ENCODE measurements around the gene DAD1. TPM values are rescaled to one million over a fixed set of nuclear protein-coding genes. Genes with fewer than 3 reads are reported as not detected.
A peak's percentile ranks its signal among the peaks of the same experiment; 100 is the strongest.

The DAD1 gene
- total RNA-seq, 1 donor from 2014 or later, result 244 TPM

- Histone ChIP-seq H3K27ac (ENCODE audit: low read depth, low read length) (peak overlapping the region; percentile 32), H3K9me3 (ENCODE audit: control insufficient read depth in 3 of 3, low read length in 3 of 3) (no peaks in the 10 kb centered on the region), H3K4me1 (ENCODE audit: control insufficient read depth in 3 of 3, insufficient read depth in 3 of 3, low read length in 3 of 3) (peaks cover 29 to 33% (median 32%) of the 10 kb centered on the region in 3 donors)
Observed at GRCh38 chr14:22549981-22550673, 38.9 kb downstream of the DAD1 start.

GRCh38 chr14:22549324-22549962 is 39.6 kb downstream of the DAD1 start:
- Histone ChIP-seq H3K9me3 (ENCODE audit: control insufficient read depth in 3 of 3, low read length in 3 of 3) (no peaks in the 10 kb centered on the region), H3K36me3 (ENCODE audit: control insufficient read depth in 3 of 3, insufficient read depth in 3 of 3, low read length in 3 of 3) (no peaks in the 10 kb centered on the region), H3K9ac (ENCODE audit: low read depth in 1 of 3, low read length in 3 of 3) (no peak overlapping the region), H3K27me3 (ENCODE audit: control insufficient read depth in 3 of 3, insufficient read depth in 3 of 3, low read length in 3 of 3) (no peaks in the 10 kb centered on the region), H3K4me3 (ENCODE audit: low read length in 3 of 3) (no peak overlapping the region), H3K4me1 (ENCODE audit: control insufficient read depth in 3 of 3, insufficient read depth in 3 of 3, low read length in 3 of 3) (peaks cover 29 to 33% (median 32%) of the 10 kb centered on the region in 3 donors), H3K27ac (ENCODE audit: low read depth, low read length) (peak overlapping the region; percentile 32)

More at GRCh38 chr14:22549981-22550673, 38.9 kb downstream of the DAD1 start:
- Histone ChIP-seq H3K4me3 (ENCODE audit: low read length in 3 of 3) (no peak overlapping the region), H3K36me3 (ENCODE audit: control insufficient read depth in 3 of 3, insufficient read depth in 3 of 3, low read length in 3 of 3) (no peaks in the 10 kb centered on the region), H3K27me3 (ENCODE audit: control insufficient read depth in 3 of 3, insufficient read depth in 3 of 3, low read length in 3 of 3) (no peaks in the 10 kb centered on the region), H3K9ac (ENCODE audit: low read depth in 1 of 3, low read length in 3 of 3) (peak overlapping the region in 2 of 3 donors; percentile 27 to 40)

- Histone ChIP-seq H3K36me3 (ENCODE audit: control insufficient read depth in 3 of 3, insufficient read depth in 3 of 3, low read length in 3 of 3) (no peaks in the 10 kb centered on the region), H3K4me1 (ENCODE audit: control insufficient read depth in 3 of 3, insufficient read depth in 3 of 3, low read length in 3 of 3) (peaks cover 29 to 33% (median 32%) of the 10 kb centered on the region in 3 donors), H3K27me3 (ENCODE audit: control insufficient read depth in 3 of 3, insufficient read depth in 3 of 3, low read length in 3 of 3) (no peaks in the 10 kb centered on the region), H3K9me3 (ENCODE audit: control insufficient read depth in 3 of 3, low read length in 3 of 3) (no peaks in the 10 kb centered on the region), H3K4me3 (ENCODE audit: low read length in 3 of 3) (no peak overlapping the region), H3K9ac (ENCODE audit: low read depth in 1 of 3, low read length in 3 of 3) (no peak overlapping the region), H3K27ac (ENCODE audit: low read depth, low read length) (peak overlapping the region; percentile 67)
Observed at GRCh38 chr14:22547948-22548750, 40.9 kb downstream of the DAD1 start.

- peak overlapping the region; percentile 67 for H3K27ac ChIP-seq (ENCODE audit: low read depth, low read length)
- H3K4me1 ChIP-seq (ENCODE audit: control insufficient read depth in 3 of 3, insufficient read depth in 3 of 3, low read length in 3 of 3), result peaks cover 29 to 33% (median 32%) of the 10 kb centered on the region in 3 donors
- no peak overlapping the region for H3K4me3 ChIP-seq (ENCODE audit: low read length in 3 of 3)
- H3K9me3 ChIP-seq (ENCODE audit: control insufficient read depth in 3 of 3, low read length in 3 of 3), result no peaks in the 10 kb centered on the region
- no peaks in the 10 kb centered on the region for H3K27me3 ChIP-seq (ENCODE audit: control insufficient read depth in 3 of 3, insufficient read depth in 3 of 3, low read length in 3 of 3)
- H3K9ac ChIP-seq (ENCODE audit: low read depth in 1 of 3, low read length in 3 of 3), result peak overlapping the region in 1 of 3 donors; percentile 18
- H3K36me3 ChIP-seq (ENCODE audit: control insufficient read depth in 3 of 3, insufficient read depth in 3 of 3, low read length in 3 of 3), result no peaks in the 10 kb centered on the region
Observed at GRCh38 chr14:22547313-22547947, 41.6 kb downstream of the DAD1 start.

- H3K4me1 ChIP-seq (ENCODE audit: control insufficient read depth in 3 of 3, insufficient read depth in 3 of 3, low read length in 3 of 3), result peaks cover 29 to 33% (median 32%) of the 10 kb centered on the region in 3 donors
- no peaks in the 10 kb centered on the region for H3K27me3 ChIP-seq (ENCODE audit: control insufficient read depth in 3 of 3, insufficient read depth in 3 of 3, low read length in 3 of 3)
- no peak overlapping the region for H3K9ac ChIP-seq (ENCODE audit: low read depth in 1 of 3, low read length in 3 of 3)
- no peaks in the 10 kb centered on the region for H3K9me3 ChIP-seq (ENCODE audit: control insufficient read depth in 3 of 3, low read length in 3 of 3)
- H3K4me3 ChIP-seq (ENCODE audit: low read length in 3 of 3), result no peak overlapping the region
- H3K36me3 ChIP-seq (ENCODE audit: control insufficient read depth in 3 of 3, insufficient read depth in 3 of 3, low read length in 3 of 3), result no peaks in the 10 kb centered on the region
- peak overlapping the region; percentile 67 for H3K27ac ChIP-seq (ENCODE audit: low read depth, low read length)
Observed at GRCh38 chr14:22546722-22547071, 42.3 kb downstream of the DAD1 start.

- Histone ChIP-seq H3K9ac (ENCODE audit: low read depth in 1 of 3, low read length in 3 of 3) (no peak overlapping the region), H3K27me3 (ENCODE audit: control insufficient read depth in 3 of 3, insufficient read depth in 3 of 3, low read length in 3 of 3) (no peaks in the 10 kb centered on the region), H3K4me3 (ENCODE audit: low read length in 3 of 3) (no peak overlapping the region), H3K36me3 (ENCODE audit: control insufficient read depth in 3 of 3, insufficient read depth in 3 of 3, low read length in 3 of 3) (no peaks in the 10 kb centered on the region), H3K4me1 (ENCODE audit: control insufficient read depth in 3 of 3, insufficient read depth in 3 of 3, low read length in 3 of 3) (peaks cover 29 to 33% (median 32%) of the 10 kb centered on the region in 3 donors), H3K9me3 (ENCODE audit: control insufficient read depth in 3 of 3, low read length in 3 of 3) (no peaks in the 10 kb centered on the region), H3K27ac (ENCODE audit: low read depth, low read length) (peak overlapping the region; percentile 67)
Observed at GRCh38 chr14:22545842-22546721, 42.9 kb downstream of the DAD1 start.

- H3K9ac ChIP-seq (ENCODE audit: low read depth in 1 of 3, low read length in 3 of 3), result no peak overlapping the region
- no peak overlapping the region for H3K4me3 ChIP-seq (ENCODE audit: low read length in 3 of 3)
- H3K9me3 ChIP-seq (ENCODE audit: control insufficient read depth in 3 of 3, low read length in 3 of 3), result no peaks in the 10 kb centered on the region
- H3K36me3 ChIP-seq (ENCODE audit: control insufficient read depth in 3 of 3, insufficient read depth in 3 of 3, low read length in 3 of 3), result no peaks in the 10 kb centered on the region
- no peak overlapping the region for H3K27ac ChIP-seq (ENCODE audit: low read depth, low read length)
- no peaks in the 10 kb centered on the region for H3K27me3 ChIP-seq (ENCODE audit: control insufficient read depth in 3 of 3, insufficient read depth in 3 of 3, low read length in 3 of 3)
- peaks cover 20 to 23% (median 23%) of the 10 kb centered on the region in 3 donors for H3K4me1 ChIP-seq (ENCODE audit: control insufficient read depth in 3 of 3, insufficient read depth in 3 of 3, low read length in 3 of 3)
Observed at GRCh38 chr14:22544881-22545420, 44.1 kb downstream of the DAD1 start.

GRCh38 chr14:22544406-22544805 is 44.6 kb downstream of the DAD1 start:
- H3K27ac ChIP-seq (ENCODE audit: low read depth, low read length), result no peak overlapping the region
- H3K4me3 ChIP-seq (ENCODE audit: low read length in 3 of 3), result no peak overlapping the region
- no peaks in the 10 kb centered on the region for H3K9me3 ChIP-seq (ENCODE audit: control insufficient read depth in 3 of 3, low read length in 3 of 3)
- peaks cover 17 to 19% (median 18%) of the 10 kb centered on the region in 3 donors for H3K4me1 ChIP-seq (ENCODE audit: control insufficient read depth in 3 of 3, insufficient read depth in 3 of 3, low read length in 3 of 3)
- H3K27me3 ChIP-seq (ENCODE audit: control insufficient read depth in 3 of 3, insufficient read depth in 3 of 3, low read length in 3 of 3), result no peaks in the 10 kb centered on the region
- H3K9ac ChIP-seq (ENCODE audit: low read depth in 1 of 3, low read length in 3 of 3), result no peak overlapping the region
- H3K36me3 ChIP-seq (ENCODE audit: control insufficient read depth in 3 of 3, insufficient read depth in 3 of 3, low read length in 3 of 3), result no peaks in the 10 kb centered on the region
